Activated T-helper 2 cell treated with anti-CD3 and anti-CD28 coated beads, Interferon-gamma antibody, Interleukin-2, Interleukin-4, amounts not matched to agents 10 μg/mL and 5 μg/mL and 100 μg/mL, durations not matched to agents 14 hours and 24 hours and 36 hours (primary cell): Measurements from ENCODE around the gene SEC14L5. TPM values are rescaled to one million over a fixed set of nuclear protein-coding genes. Genes with fewer than 3 reads are reported as not detected.
"Not testable (repeated sequence)": the region's sequence is repeated elsewhere in the genome, so short reads cannot be mapped to it uniquely, and the experiment has no call there.

ENCODE experiments used
- DNase-seq: peaks from one replicate; pipeline ENCODE4 v3.0.0; 2021; ENCODE audit warnings: low spot score
- H3K27ac Mint-ChIP-seq: one replicate; pipeline ENCODE4 v1.8.0; 2021; ENCODE audit warnings: mixed read lengths
- H3K27me3 Mint-ChIP-seq: one replicate; pipeline ENCODE4 v1.8.0; 2021; ENCODE audit warnings: low read depth, mixed read lengths
- H3K36me3 Mint-ChIP-seq: one replicate; pipeline ENCODE4 v1.8.0; 2021; ENCODE audit warnings: low read depth, mixed read lengths
- H3K4me1 Mint-ChIP-seq: one replicate; pipeline ENCODE4 v1.8.0; 2021; ENCODE audit warnings: low read depth, mixed read lengths
- H3K4me3 Mint-ChIP-seq: one replicate; pipeline ENCODE4 v1.8.0; 2021; ENCODE audit warnings: low read depth, mild to moderate bottlenecking, moderate library complexity, mixed read lengths
- H3K9me3 Mint-ChIP-seq: one replicate; pipeline ENCODE4 v1.8.0; 2021; ENCODE audit warnings: mixed read lengths
- intact Hi-C: fragments of 100-400 bp; cut with micrococcal nuclease; formaldehyde crosslinking; loops from one replicate; pipeline ENCODE4 v1.15.1; 2023
- total RNA-seq: library from RNA; stranded (reverse); gene quantifications from 2 replicates; pipeline ENCODE4 v1.2.3, GENCODE V29; 2022

Gene SEC14L5
- total RNA-seq, 1 donor from 2014 or later: not detected

- Mint-ChIP-seq H3K4me1 (no peaks in the 10 kb centered on the region), H3K27me3 (no peaks in the 10 kb centered on the region), H3K4me3 (no peak overlapping the region), H3K27ac (no peak overlapping the region), H3K36me3 (no peaks in the 10 kb centered on the region), H3K9me3 (no peaks in the 10 kb centered on the region)
- DNase-seq: no peak
- intact Hi-C loops: no loop called here
These were observed 10.2 kb upstream of the SEC14L5 start for GRCh38 chr16:4947722-4948503.

- no peaks in the 10 kb centered on the region for H3K9me3 Mint-ChIP-seq
- DNase-seq: no peak
- no peaks in the 10 kb centered on the region for H3K4me1 Mint-ChIP-seq
- H3K27me3 Mint-ChIP-seq: no peaks in the 10 kb centered on the region
- H3K4me3 Mint-ChIP-seq: no peak overlapping the region
- H3K36me3 Mint-ChIP-seq: no peaks in the 10 kb centered on the region
- H3K27ac Mint-ChIP-seq: no peak overlapping the region
- intact Hi-C loops: no loop called here
These were observed 9.0 kb upstream of the SEC14L5 start for GRCh38 chr16:4948903-4949766.

DNA sequence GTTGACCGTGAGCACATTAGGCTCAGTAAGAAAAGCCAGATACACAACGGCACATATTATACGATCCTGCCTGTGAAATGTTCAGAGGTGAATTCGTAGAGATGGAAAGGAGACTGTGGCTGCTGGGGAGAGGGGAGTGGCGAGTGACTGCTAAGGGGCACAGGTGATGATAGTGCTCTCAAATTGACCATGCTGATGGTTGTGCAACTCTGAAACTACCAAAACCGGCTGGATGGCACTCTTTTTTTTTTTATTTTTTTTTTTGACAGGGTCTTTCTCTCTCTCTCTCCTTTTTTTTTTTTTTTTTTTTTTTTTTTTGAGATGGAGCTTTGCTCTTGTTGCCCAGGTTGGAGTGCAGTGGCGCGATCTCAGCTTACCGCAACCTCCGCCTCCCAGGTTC, 8.1 kb upstream of the SEC14L5 start:
- H3K4me1 Mint-ChIP-seq: no peaks in the 10 kb centered on the region
- H3K9me3 Mint-ChIP-seq: no peaks in the 10 kb centered on the region
- intact Hi-C loops: loop anchor here (10.0 kb wide), 1 partner anchor 215 kb away; the partner anchor contains the start of genes ANKS3 and DNAAF8
- DNase-seq: no peak
- no peak overlapping the region for H3K4me3 Mint-ChIP-seq
- no peak overlapping the region for H3K27ac Mint-ChIP-seq
- no peaks in the 10 kb centered on the region for H3K36me3 Mint-ChIP-seq
- no peaks in the 10 kb centered on the region for H3K27me3 Mint-ChIP-seq

- H3K9me3 Mint-ChIP-seq, H3K36me3 Mint-ChIP-seq, DNase-seq, H3K27me3 Mint-ChIP-seq, H3K27ac Mint-ChIP-seq, H3K4me1 Mint-ChIP-seq, H3K4me3 Mint-ChIP-seq: not testable (repeated sequence)
- intact Hi-C loops: loop anchor here (10.0 kb wide), 1 partner anchor 217 kb away; the partner anchor contains the start of genes ANKS3 and DNAAF8
These were observed 6.5 kb upstream of the SEC14L5 start for GRCh38 chr16:4951583-4951982.

DNA sequence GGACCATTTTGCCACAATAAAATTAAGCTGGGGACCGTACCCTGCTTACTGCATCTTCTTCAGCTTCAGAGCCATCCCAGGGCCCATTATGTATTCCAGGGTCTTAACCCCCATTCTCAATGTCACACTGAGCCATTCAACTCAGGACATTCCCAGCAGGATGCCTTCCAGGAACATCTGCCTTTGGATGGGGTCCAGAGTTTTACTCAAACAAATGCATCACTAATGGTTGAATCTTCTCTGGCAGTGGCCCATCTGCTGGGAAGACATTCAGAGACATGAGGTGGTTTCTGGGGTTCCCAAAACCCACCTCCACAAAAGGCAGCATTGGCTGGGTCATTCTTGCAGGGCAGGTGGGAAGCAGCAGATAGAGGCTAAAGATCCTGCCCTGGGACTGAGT, 3.4 kb upstream of the SEC14L5 start:
- Mint-ChIP-seq H3K4me3 (no peak overlapping the region), H3K27me3 (peaks cover 13% of the 10 kb centered on the region), H3K4me1 (peaks cover 13% of the 10 kb centered on the region), H3K36me3 (no peaks in the 10 kb centered on the region), H3K9me3 (no peaks in the 10 kb centered on the region), H3K27ac (no peak overlapping the region)
- intact Hi-C loops: loop anchor here (5.0 to 10.0 kb wide), 3 partner anchors 107 to 220 kb away; partner anchors contain the start of genes ANKS3, DNAAF8, GLYR1 and UBN1
- no peak for DNase-seq

GRCh38 chr16:4957420-4957719, 760 bp upstream of the SEC14L5 start:
- Mint-ChIP-seq H3K27me3 (peaks cover 13% of the 10 kb centered on the region), H3K4me3 (peak overlapping the region; percentile 82), H3K36me3 (no peaks in the 10 kb centered on the region), H3K9me3 (no peaks in the 10 kb centered on the region), H3K27ac (no peak overlapping the region), H3K4me1 (peaks cover 13% of the 10 kb centered on the region)
- DNase-seq: no peak
- intact Hi-C loops: loop anchor here (5.0 to 10.0 kb wide), 3 partner anchors 110 to 223 kb away; partner anchors contain the start of genes ANKS3, DNAAF8, GLYR1 and UBN1

- no peak for DNase-seq
- intact Hi-C loops: loop anchor here (1.0 to 10.0 kb wide), 4 partner anchors 111 to 342 kb away; partner anchors contain the start of genes ANKS3, DNAAF8, GLYR1 and UBN1
These were observed 644 bp downstream of the SEC14L5 start for GRCh38 chr16:4958510-4959438.

DNA sequence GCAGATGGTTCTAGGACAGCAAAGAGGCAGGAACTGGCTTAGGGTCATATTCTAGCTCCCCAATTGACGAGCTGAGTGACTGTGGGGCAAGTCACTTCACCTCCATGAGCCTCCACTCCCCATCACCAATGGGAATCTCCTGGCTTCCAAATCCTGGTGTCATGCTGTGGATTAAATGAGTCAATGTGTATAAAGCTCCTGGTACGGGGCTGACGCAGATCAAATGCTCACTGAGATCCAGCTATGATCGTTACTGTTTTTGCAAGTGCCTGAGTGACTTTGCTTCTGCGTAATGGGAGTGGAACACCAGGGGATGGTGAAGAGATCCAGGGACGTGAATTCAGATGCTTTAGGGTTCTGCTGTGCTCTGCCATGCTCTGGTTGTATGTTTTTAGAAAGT, 2.4 kb downstream of the SEC14L5 start:
- Mint-ChIP-seq H3K27me3 (peaks cover 13% of the 10 kb centered on the region), H3K4me1 (peaks cover 13% of the 10 kb centered on the region), H3K4me3 (no peak overlapping the region), H3K27ac (no peak overlapping the region), H3K9me3 (no peaks in the 10 kb centered on the region), H3K36me3 (no peaks in the 10 kb centered on the region)
- intact Hi-C loops: no loop called here
- no peak for DNase-seq

More at GRCh38 chr16:4958510-4959438, 644 bp downstream of the SEC14L5 start:
- H3K27me3 Mint-ChIP-seq: peaks cover 13% of the 10 kb centered on the region
- no peak overlapping the region for H3K4me3 Mint-ChIP-seq
- no peaks in the 10 kb centered on the region for H3K36me3 Mint-ChIP-seq
- no peak overlapping the region for H3K27ac Mint-ChIP-seq
- no peaks in the 10 kb centered on the region for H3K9me3 Mint-ChIP-seq
- H3K4me1 Mint-ChIP-seq: peaks cover 13% of the 10 kb centered on the region

GRCh38 chr16:4962716-4963115, 4.6 kb downstream of the SEC14L5 start:
- no peaks in the 10 kb centered on the region for H3K9me3 Mint-ChIP-seq
- no peak overlapping the region for H3K4me3 Mint-ChIP-seq
- H3K27me3 Mint-ChIP-seq: peaks cover 4% of the 10 kb centered on the region
- intact Hi-C loops: no loop called here
- no peaks in the 10 kb centered on the region for H3K36me3 Mint-ChIP-seq
- H3K27ac Mint-ChIP-seq: no peak overlapping the region
- peaks cover 1% of the 10 kb centered on the region for H3K4me1 Mint-ChIP-seq
- DNase-seq: no peak

DNA sequence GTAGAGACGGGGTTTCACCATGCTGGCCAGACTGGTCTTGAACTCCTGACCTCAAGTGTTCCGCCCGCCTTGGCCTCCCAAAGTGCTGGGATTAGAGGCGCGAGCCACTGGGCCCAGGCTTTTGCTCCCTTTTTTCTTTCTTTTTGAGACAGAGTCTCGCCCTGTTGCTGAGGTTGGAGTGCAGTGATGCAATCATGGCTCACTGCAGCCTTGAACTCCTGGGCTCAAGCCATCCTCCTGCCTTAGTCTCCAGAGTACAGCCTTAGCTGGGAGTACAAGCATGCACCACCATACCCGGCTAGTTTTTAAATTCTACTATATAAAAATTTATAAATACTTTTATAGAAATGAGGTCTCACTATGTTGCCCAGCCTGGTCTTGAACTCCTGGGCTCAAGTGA, 5.4 kb downstream of the SEC14L5 start:
- DNase-seq, H3K27ac Mint-ChIP-seq, H3K36me3 Mint-ChIP-seq, H3K27me3 Mint-ChIP-seq, H3K4me3 Mint-ChIP-seq, intact Hi-C loops, H3K9me3 Mint-ChIP-seq, H3K4me1 Mint-ChIP-seq: not testable (repeated sequence)

DNA sequence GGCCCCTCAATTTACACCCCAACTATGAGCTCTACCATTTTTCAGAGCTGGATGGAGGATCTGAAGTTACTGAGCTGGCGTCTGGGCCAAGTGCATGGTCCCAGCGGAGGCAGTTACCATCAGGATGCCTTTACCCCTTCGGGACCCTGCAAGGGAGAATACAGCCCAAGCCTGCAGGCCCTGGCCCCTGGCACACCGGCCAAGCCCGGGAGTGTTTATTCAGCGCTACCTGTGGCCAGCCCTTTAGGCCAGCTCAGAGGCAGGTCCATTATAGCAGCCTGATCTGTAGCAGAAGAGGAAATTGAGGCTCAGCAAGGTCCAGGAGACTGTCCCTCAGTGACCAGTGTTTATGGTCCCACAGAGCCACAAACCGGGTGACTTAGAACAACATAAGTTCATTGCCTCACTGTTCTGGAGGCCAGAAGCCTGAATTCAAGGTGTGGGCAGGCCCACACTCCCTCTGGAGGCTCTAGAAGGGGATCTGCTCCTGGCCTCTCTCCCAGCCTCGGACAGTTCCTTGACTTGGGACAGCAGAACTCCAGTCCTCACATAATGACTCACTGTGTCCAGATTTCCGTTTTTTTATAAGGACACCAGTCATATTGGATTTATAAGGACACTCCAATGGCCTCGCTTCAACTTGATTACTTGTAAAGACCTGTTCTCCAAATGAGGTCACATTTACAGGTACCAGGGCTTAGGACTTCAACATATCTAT, 8.8 kb downstream of the SEC14L5 start:
- no peak overlapping the region for H3K27ac Mint-ChIP-seq
- no peak for DNase-seq
- no peaks in the 10 kb centered on the region for H3K4me1 Mint-ChIP-seq
- H3K4me3 Mint-ChIP-seq: no peak overlapping the region
- H3K27me3 Mint-ChIP-seq: no peaks in the 10 kb centered on the region
- intact Hi-C loops: no loop called here
- H3K36me3 Mint-ChIP-seq: no peaks in the 10 kb centered on the region
- no peaks in the 10 kb centered on the region for H3K9me3 Mint-ChIP-seq

DNA sequence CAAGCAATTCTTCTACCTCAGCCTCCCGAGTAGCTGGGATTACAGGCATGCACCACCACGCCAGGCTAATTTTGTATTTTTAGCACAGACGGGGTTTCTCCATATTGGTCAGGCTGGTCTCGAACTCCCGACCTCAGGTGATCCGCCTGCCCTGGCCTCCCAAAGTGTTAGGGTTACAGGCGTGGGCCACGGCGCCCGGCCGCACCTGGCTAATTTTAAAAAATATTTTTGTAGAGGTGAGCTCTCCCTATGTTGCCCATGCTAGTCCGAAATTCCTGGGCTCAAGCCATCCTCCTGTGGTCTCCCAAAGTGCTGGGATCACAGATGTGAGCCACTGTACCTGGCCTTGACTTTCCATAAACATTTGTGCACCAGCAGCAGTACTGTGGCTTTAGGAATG, 10.1 kb downstream of the SEC14L5 start:
- DNase-seq, H3K4me1 Mint-ChIP-seq, H3K4me3 Mint-ChIP-seq, H3K36me3 Mint-ChIP-seq, intact Hi-C loops, H3K27ac Mint-ChIP-seq, H3K27me3 Mint-ChIP-seq, H3K9me3 Mint-ChIP-seq: not testable (repeated sequence)
